K562 (cell line): Measurements from ENCODE around the gene NKX2-2. TPM values are rescaled to one million over a fixed set of nuclear protein-coding genes. Genes with fewer than 3 reads are reported as not detected.

Source experiments
- NCOA6 ChIP-seq: fragments of 450-650 bp; IDR thresholded peaks from 2 replicates; pipeline ENCODE4 v1.6.1; 2017; ENCODE audit warnings: mild to moderate bottlenecking
- NFIX ChIP-seq: fragments of 250-450 bp; sonication (Bioruptor Pico); IDR thresholded peaks from 2 replicates; pipeline ENCODE4 v1.4.0; 2020; ENCODE audit warnings: low read depth, mild to moderate bottlenecking, moderate library complexity
- PRDM10 ChIP-seq: fragments of 450-650 bp; IDR thresholded peaks from 2 replicates; pipeline ENCODE4 v1.6.1; 2018; ENCODE audit not compliant: partially characterized antibody
- TGIF2 ChIP-seq: sonication (generic); formaldehyde crosslinking; IDR thresholded peaks from 2 replicates; pipeline ENCODE4 v1.8.1; 2022; ENCODE audit warnings: mild to moderate bottlenecking, missing genetic modification reagents, moderate library complexity
- polyA plus RNA-seq, 8 experiments: library from polyadenylated mRNA; depleted of rRNA in 4 of 8; stranded (reverse) in 5 of 8; unstranded in 3 of 8; fragments of >200 nt; fragmentation: Nextera tagmentation in 2 of 8; fragmentation: Illumina TruSeq in 1 of 8; extraction: Ambion mirVana in 2 of 8; extraction: Trizol in 1 of 8; gene quantifications; 2 replicates each; pipeline versions ENCODE4 v1.2.1 to v1.2.3, GENCODE V29; 2011 to 2014; ENCODE audit warnings: inconsistent platforms in 1 of 8, missing spikeins in 1 of 8
- total RNA-seq, 7 experiments: library from RNA; depleted of rRNA in 6 of 7; stranded (reverse); fragments of >200 nt in 6 of 7; fragmentation: Illumina TruSeq in 2 of 7; extraction: Trizol in 2 of 7; gene quantifications; 2 replicates each; pipeline versions ENCODE4 v1.2.1 to v1.2.3, GENCODE V29; 2011 to 2021; ENCODE audit warnings: low replicate concordance in 1 of 7
- TF ChIP-seq, protein P1 (sequence below): fragments of 250-450 bp; sonication (Bioruptor Pico); IDR thresholded peaks from 2 replicates; pipeline ENCODE4 v1.4.0; 2020; ENCODE audit warnings: borderline replicate concordance

NKX2-2 gene
- total and polyA plus RNA-seq, 9 of the 15 experiments (the other 6 are each of a cell fraction or from before 2014, with no cell fraction given): 0.04 TPM; not detected in 8

DNA sequence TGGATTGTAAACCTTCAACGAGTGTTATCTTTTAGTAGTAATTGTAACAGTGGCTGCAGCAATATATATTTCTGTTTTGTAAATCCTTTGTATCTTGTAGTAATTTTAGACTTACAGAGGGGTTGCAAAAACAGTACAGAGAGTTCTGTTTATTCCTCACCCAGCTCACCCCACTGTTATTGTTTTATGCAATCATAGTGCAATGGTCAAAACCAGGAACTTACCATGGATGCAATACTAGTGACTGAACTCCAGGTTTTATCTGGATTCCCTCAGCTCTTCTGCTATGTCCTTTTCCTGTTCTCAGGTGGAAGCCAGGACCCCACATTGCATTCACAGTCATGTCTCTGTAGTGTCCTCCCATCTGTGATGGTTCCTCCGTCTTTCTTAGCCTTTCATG lies 42.5 kb upstream of the NKX2-2 start (continued):
- no peak for TF ChIP-seq PRDM10
- no peak for TF ChIP-seq NFIX (CRISPR knock-in tag)
- TF ChIP-seq, protein P1, sequence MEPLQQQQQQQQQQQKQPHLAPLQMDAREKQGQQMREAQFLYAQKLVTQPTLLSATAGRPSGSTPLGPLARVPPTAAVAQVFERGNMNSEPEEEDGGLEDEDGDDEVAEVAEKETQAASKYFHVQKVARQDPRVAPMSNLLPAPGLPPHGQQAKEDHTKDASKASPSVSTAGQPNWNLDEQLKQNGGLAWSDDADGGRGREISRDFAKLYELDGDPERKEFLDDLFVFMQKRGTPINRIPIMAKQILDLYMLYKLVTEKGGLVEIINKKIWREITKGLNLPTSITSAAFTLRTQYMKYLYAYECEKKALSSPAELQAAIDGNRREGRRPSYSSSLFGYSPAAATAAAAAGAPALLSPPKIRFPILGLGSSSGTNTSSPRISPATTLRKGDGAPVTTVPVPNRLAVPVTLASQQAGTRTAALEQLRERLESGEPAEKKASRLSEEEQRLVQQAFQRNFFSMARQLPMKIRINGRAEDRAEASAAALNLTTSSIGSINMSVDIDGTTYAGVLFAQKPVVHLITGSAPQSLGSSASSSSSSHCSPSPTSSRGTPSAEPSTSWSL (CRISPR knock-in tag): no peak
- no peak for TF ChIP-seq TGIF2
- TF ChIP-seq NCOA6: no peak
